SKM-1 (cell line): ENCODE data around the gene EMID1.

Source experiments
- DNase-seq: peaks from one replicate; lab custom pipeline; 2025; ENCODE audit not compliant: unreplicated experiment; lab: John Stamatoyannopoulos, UW

The EMID1 gene

GRCh38 chr22:29205594-29206371, at the start of gene EMID1:
EMID1 (plus strand) TSS chr22:29205896; CDS start chr22:29206039, 143 bp downstream.
- DNase-seq, result no peak

GRCh38 chr22:29155966-29156365, 49.7 kb upstream of the EMID1 start:
- DNase-seq, result no peak

- DNase-seq, result no peak
These were observed 49.2 kb upstream of the EMID1 start for GRCh38 chr22:29156507-29156906.

GRCh38 chr22:29157759-29158535, 47.7 kb upstream of the EMID1 start:
- DNase-seq, result no peak

GRCh38 chr22:29158546-29158945, 47.1 kb upstream of the EMID1 start:
- no peak for DNase-seq

GRCh38 chr22:29163808-29164207, 41.9 kb upstream of the EMID1 start:
- no peak for DNase-seq

GRCh38 chr22:29165321-29166060, 40.2 kb upstream of the EMID1 start:
- no peak for DNase-seq

GRCh38 chr22:29166180-29166579, 39.5 kb upstream of the EMID1 start:
- DNase-seq, result no peak

- peak; percentile 90 for DNase-seq
These were observed 38.4 kb upstream of the EMID1 start for GRCh38 chr22:29167032-29167911.

GRCh38 chr22:29171721-29172120, 34.0 kb upstream of the EMID1 start:
- no peak for DNase-seq

- DNase-seq, result no peak
These were observed 33.5 kb upstream of the EMID1 start for GRCh38 chr22:29172216-29172615.

GRCh38 chr22:29175312-29175835, 30.3 kb upstream of the EMID1 start:
- no peak for DNase-seq

- DNase-seq, result no peak
These were observed 21.5 kb upstream of the EMID1 start for GRCh38 chr22:29183971-29184848.

GRCh38 chr22:29184849-29185490, 20.7 kb upstream of the EMID1 start:
- DNase-seq, result no peak

GRCh38 chr22:29186302-29186701, 19.4 kb upstream of the EMID1 start:
- DNase-seq, result no peak

- no peak for DNase-seq
These were observed 17.9 kb upstream of the EMID1 start for GRCh38 chr22:29187831-29188230.

- no peak for DNase-seq
These were observed 15.6 kb upstream of the EMID1 start for GRCh38 chr22:29190051-29190450.

GRCh38 chr22:29190918-29191317, 14.8 kb upstream of the EMID1 start:
- DNase-seq, result no peak

- DNase-seq, result no peak
These were observed 12.7 kb upstream of the EMID1 start for GRCh38 chr22:29193021-29193420.
